RWPE1 (cell line): Measurements from ENCODE around the gene NRP2.

Experiments used
- CTCF ChIA-PET: fragments of 350-600 bp; sonication (Branson Sonifier 250); formaldehyde crosslinking; extraction: SDS; loops from one replicate; lab custom pipeline; 2021; lab: Yijun Ruan, JAX
- POLR2A ChIA-PET: fragments of 400-600 bp; formaldehyde crosslinking; extraction: SDS; loops from one replicate; lab custom pipeline; 2020; ENCODE audit warnings: antibody characterized with exemption; ENCODE audit not compliant: low non-redundant PET; lab: Yijun Ruan, JAX
- DNase-seq: peaks from one replicate; pipeline ENCODE4 v3.0.0; 2012; ENCODE audit warnings: low spot score
- H3K27ac ChIP-seq: fragments of 450-650 bp; 2 replicates; pipeline ENCODE4 v1.5.1; 2017
- TF ChIP-seq, protein P1 (sequence below): fragments of 450-650 bp; conservative IDR thresholded peaks from 2 replicates; pipeline ENCODE4 v1.5.1; 2017; ENCODE audit warnings: low read depth, mild to moderate bottlenecking

The NRP2 gene

GRCh38 chr2:205723179-205723578 is 40.9 kb downstream of the NRP2 start:
- DNase-seq: no peak
- POLR2A ChIA-PET: no interaction called here
- CTCF ChIA-PET: no interaction called here
- TF ChIP-seq, protein P1, sequence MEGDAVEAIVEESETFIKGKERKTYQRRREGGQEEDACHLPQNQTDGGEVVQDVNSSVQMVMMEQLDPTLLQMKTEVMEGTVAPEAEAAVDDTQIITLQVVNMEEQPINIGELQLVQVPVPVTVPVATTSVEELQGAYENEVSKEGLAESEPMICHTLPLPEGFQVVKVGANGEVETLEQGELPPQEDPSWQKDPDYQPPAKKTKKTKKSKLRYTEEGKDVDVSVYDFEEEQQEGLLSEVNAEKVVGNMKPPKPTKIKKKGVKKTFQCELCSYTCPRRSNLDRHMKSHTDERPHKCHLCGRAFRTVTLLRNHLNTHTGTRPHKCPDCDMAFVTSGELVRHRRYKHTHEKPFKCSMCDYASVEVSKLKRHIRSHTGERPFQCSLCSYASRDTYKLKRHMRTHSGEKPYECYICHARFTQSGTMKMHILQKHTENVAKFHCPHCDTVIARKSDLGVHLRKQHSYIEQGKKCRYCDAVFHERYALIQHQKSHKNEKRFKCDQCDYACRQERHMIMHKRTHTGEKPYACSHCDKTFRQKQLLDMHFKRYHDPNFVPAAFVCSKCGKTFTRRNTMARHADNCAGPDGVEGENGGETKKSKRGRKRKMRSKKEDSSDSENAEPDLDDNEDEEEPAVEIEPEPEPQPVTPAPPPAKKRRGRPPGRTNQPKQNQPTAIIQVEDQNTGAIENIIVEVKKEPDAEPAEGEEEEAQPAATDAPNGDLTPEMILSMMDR: no peak
- H3K27ac ChIP-seq: no peak overlapping the region

GRCh38 chr2:205725059-205725458 is 42.8 kb downstream of the NRP2 start:
- ChIA-PET CTCF (interaction anchor here (0.6 kb wide), 1 partner anchor 479 kb away, joined by 3 read pairs; no protein-coding TSS in a partner anchor), POLR2A (no interaction called here)
- no peak for DNase-seq
- TF ChIP-seq, protein P1: no peak
- no peak overlapping the region for H3K27ac ChIP-seq

GRCh38 chr2:205726506-205726905 is 44.2 kb downstream of the NRP2 start:
- no peak overlapping the region for H3K27ac ChIP-seq
- DNase-seq: no peak
- ChIA-PET POLR2A (no interaction called here), CTCF (interaction anchor here (0.7 kb wide), 1 partner anchor 1589 kb away, joined by 4 read pairs; no protein-coding TSS in a partner anchor)
- TF ChIP-seq, protein P1: no peak

DNA sequence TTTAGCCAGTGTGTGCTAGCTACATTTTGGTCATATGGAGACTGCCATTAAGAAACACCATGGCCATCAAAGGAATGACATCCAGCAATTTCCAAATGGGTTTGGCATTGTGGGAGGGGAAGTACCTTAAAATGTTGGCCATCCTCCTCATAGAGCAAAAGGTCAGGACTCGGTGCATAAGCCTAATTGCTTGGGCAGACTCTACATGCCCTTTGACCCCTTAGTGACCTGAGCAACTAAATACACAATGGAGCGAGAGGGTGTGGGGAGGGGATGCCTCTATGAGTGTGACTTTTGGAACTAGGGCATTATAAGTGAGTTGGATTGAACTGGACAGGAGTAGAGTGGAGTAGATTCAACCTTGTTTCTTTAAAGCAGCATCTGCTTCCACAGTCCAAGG is 44.9 kb downstream of the NRP2 start:
- ChIA-PET POLR2A (no interaction called here), CTCF (no interaction called here)
- DNase-seq: no peak
- TF ChIP-seq, protein P1: no peak
- no peak overlapping the region for H3K27ac ChIP-seq

DNA sequence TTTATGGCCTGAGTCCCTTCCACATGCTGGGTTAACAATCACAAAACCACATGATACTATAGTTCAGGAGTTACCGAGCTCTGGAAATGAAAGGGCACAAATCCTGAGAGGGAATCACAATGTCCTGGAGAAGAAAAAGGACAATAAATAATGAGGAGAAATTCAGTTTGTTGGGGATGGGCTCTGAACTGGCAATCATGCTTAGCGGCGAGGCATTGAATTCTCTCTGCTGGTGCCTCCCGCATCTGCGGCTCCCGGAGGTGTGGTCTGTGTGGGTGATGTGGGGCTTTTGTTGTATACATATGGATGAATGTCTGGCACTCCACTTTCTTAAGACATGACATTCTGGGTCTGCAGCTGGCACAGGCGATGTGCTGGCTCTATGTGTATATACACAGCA is 46.1 kb downstream of the NRP2 start:
- CTCF ChIA-PET: interaction anchor here (0.6 kb wide), 1 partner anchor 18 kb away, joined by 3 read pairs; no protein-coding TSS in a partner anchor
- no peak for DNase-seq
- no peak overlapping the region for H3K27ac ChIP-seq
- POLR2A ChIA-PET: no interaction called here
- TF ChIP-seq, protein P1: no peak

DNA sequence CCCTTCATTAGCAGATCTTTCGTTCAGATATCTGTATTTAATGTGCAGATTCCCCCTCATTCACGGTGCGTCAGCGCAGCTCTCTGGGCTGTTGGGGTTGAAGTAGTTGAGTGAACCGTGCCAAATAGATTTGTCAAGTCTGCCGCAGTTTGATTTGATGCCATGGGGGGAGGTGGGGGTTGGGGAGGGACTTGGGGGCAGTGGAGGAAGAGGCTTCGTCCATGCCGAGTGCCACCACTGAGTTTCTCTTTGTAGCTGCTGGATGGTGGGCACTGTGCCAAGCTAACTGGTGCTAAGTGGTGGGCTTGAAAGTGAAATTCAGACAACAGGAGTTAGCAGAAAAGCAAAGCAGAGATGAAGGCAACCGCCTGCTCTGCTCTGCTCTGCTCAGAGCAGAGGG is 47.9 kb downstream of the NRP2 start:
- ChIA-PET POLR2A (no interaction called here), CTCF (no interaction called here)
- TF ChIP-seq, protein P1: no peak
- DNase-seq: no peak
- no peak overlapping the region for H3K27ac ChIP-seq
